ENCODE measurements around the gene TUB. TPM values are rescaled to one million over a fixed set of nuclear protein-coding genes. Genes with fewer than 3 reads are reported as not detected.
A peak's percentile ranks its signal among the peaks of the same experiment; 100 is the strongest.

TUB gene
- total and polyA plus RNA-seq, 2 of the 8 experiments (the other 6 are each of a cell fraction or from before 2014, with no cell fraction given): 15.3 to 31.3 TPM

- Histone ChIP-seq H3K79me1 (ENCODE audit: low read depth, low read length) (peaks cover 19% of the 10 kb centered on the region), H3K4me2 (ENCODE audit: insufficient read depth in 1 of 2, low read depth in 2 of 2, low read length in 2 of 2) (peak overlapping the region; percentile 82 to 83), H2AK5ac (ENCODE audit: low read depth, low read length) (peak overlapping the region; percentile 43), H4K8ac (ENCODE audit: extremely low read depth, insufficient read depth, low read length) (peak overlapping the region; percentile 60), H2BK120ac (replicated peaks; ENCODE audit: low read depth, low read length) (no peak overlapping the region), H3K27me3 (replicated peaks in 1 of 4; ENCODE audit: control insufficient read depth in 3 of 4, extremely low read depth in 1 of 4, insufficient read depth in 3 of 4, low read length in 3 of 4) (peaks cover 0 to 18% (median 13%) of the 10 kb centered on the region in 4 experiments; a peak in 5 of 7 replicates), H4K91ac (replicated peaks; ENCODE audit: insufficient read length, low read length) (peak overlapping the region; percentile 69), H2BK15ac (ENCODE audit: low read length) (peak overlapping the region; percentile 88; the same call in 1 of the 2 replicates), H4K5ac (ENCODE audit: insufficient read length, low read depth, low read length) (no peak overlapping the region), H3K4me1 (replicated peaks in 1 of 4; ENCODE audit: control insufficient read depth in 3 of 4, insufficient read depth in 4 of 4, low read length in 3 of 4) (peaks cover 10 to 51% (median 33%) of the 10 kb centered on the region in 4 experiments), H3K4ac (replicated peaks; ENCODE audit: insufficient read length, low read depth, low read length) (peak overlapping the region; percentile 81), H2BK12ac (ENCODE audit: low read depth, low read length) (0 out of 2 replicates have a peak overlapping the region, but pooled peaks have one; percentile 43), H3K36me3 (ENCODE audit: control insufficient read depth in 2 of 4, insufficient read depth in 4 of 4, low read length in 3 of 4) (no peaks in the 10 kb centered on the region), H3K23ac (ENCODE audit: insufficient read length) (no peak overlapping the region), H3K9ac (replicated peaks in 1 of 4; ENCODE audit: extremely low read depth in 1 of 4, low read depth in 3 of 4, low read length in 3 of 4) (peak overlapping the region in 2 of 4 experiments; percentile 51 to 54; a peak in 5 of 7 replicates), H2AFZ (ENCODE audit: low read length) (no peak overlapping the region; the same call in 1 of the 2 replicates), H3K4me3 (ENCODE audit: extremely low read depth in 1 of 4, insufficient read depth in 2 of 4, low read depth in 3 of 4, low read length in 4 of 4) (peak overlapping the region; percentile 41 to 73 (median 51)), H2BK20ac (ENCODE audit: low read length) (no peak overlapping the region), H2BK5ac (ENCODE audit: low read depth, low read length) (no peak overlapping the region), H3K14ac (ENCODE audit: insufficient read length) (peak overlapping the region; percentile 11), H3K79me2 (ENCODE audit: control insufficient read depth in 1 of 2, insufficient read depth in 2 of 2, low read length in 2 of 2) (peaks cover 0 to 14% of the 10 kb centered on the region in 2 experiments; a peak in 1 of 4 replicates), H3K9me3 (ENCODE audit: insufficient read depth in 2 of 2, low read depth in 1 of 2, low read length in 1 of 2) (no peaks in the 10 kb centered on the region), H4K20me1 (replicated peaks in 1 of 2; ENCODE audit: control insufficient read depth in 1 of 2, insufficient read depth in 2 of 2, low read length in 2 of 2) (peaks cover 2 to 22% of the 10 kb centered on the region in 2 experiments), H3K27ac (ENCODE audit: low read depth, low read length) (no peak overlapping the region), H3K23me2 (ENCODE audit: low read depth, low read length) (peaks cover 10% of the 10 kb centered on the region; the same call in 1 of the 2 replicates), H3K18ac (ENCODE audit: extremely low read depth, low read length) (no peak overlapping the region; the same call in 1 of the 2 replicates), H3K56ac (replicated peaks; ENCODE audit: insufficient read length, low read depth, low read length) (no peak overlapping the region)
- CTCF ChIA-PET (ENCODE audit: partially characterized antibody): interaction anchor here (0.6 to 30.2 kb wide), 10 partner anchors 10 to 237 kb away, joined by 3 to 1283 read pairs (median 4); no protein-coding TSS in a partner anchor
- FAIRE-seq (no peak), DNase-seq (ENCODE audit: low read depth in 1 of 2, low spot score in 2 of 2) (peak in 1 of 2 experiments; percentile 73)
- POLR2A ChIA-PET (ENCODE audit: partially characterized antibody): interaction anchor here (0.9 to 3.0 kb wide), 9 partner anchors 10 to 189 kb away, joined by 3 to 9 read pairs (median 4); no protein-coding TSS in a partner anchor
- WGBS, 2 experiments (ENCODE audit: extremely low coverage in 1 of 2, insufficient coverage in 1 of 2, insufficient read length in 1 of 2, insufficient replicate concordance in 2 of 2, low coverage in 1 of 2, low lambda C conversion rate in 2 of 2, missing lambda C conversion rate in 1 of 2): 25% methylated on average over 21 of the region's 24 CpGs; no CpG with 5 or more reads in 1 of the 2 experiments
- TF ChIP-seq NRF1 (IDR thresholded peaks at IDR 0.05; ENCODE audit: low read depth, low read length): no peak
- TF ChIP-seq PHF8 (conservative IDR thresholded peaks at IDR 0.05; ENCODE audit: low read depth, low read length): no peak
- TF ChIP-seq E2F6 (IDR thresholded peaks at IDR 0.05): no peak; the same call in 1 of the 2 replicates
- TF ChIP-seq BCL11A (IDR thresholded peaks at IDR 0.05; ENCODE audit: low read depth in 2 of 2, low read length in 2 of 2): no peak
- no peak for TF ChIP-seq CEBPB (IDR thresholded peaks at IDR 0.05; ENCODE audit: low read depth, low read length)
- no peak for TF ChIP-seq BACH1 (IDR thresholded peaks at IDR 0.05; ENCODE audit: low read length)
- no peak for TF ChIP-seq ZNF274 (IDR thresholded peaks at IDR 0.05; ENCODE audit: borderline replicate concordance, extremely low read depth, low read length)
- TF ChIP-seq KDM4A (IDR thresholded peaks at IDR 0.05; ENCODE audit: low read depth, low read length, severe bottlenecking): no peak
- TF ChIP-seq CREB1 (IDR thresholded peaks at IDR 0.05): no peak
- no peak for TF ChIP-seq TCF12 (IDR thresholded peaks at IDR 0.05; ENCODE audit: low read depth, low read length)
- no peak for TF ChIP-seq EZH2 (IDR thresholded peaks at IDR 0.05; ENCODE audit: low read depth, low read length, severe bottlenecking)
Observed at GRCh38 chr11:8081591-8082250, 710 bp downstream of the TUB start.
